Body of pancreas (tissue), 4 donors: Measurements from ENCODE around the gene SLC22A23. TPM values are rescaled to one million over a fixed set of nuclear protein-coding genes. Genes with fewer than 3 reads are reported as not detected.

Experiments
- ATAC-seq: fragments of 150-250 bp; one replicate; pipeline ENCODE4 v1.9.1; 2016
- DNase-seq, 4 donors: peaks; one replicate each; pipeline ENCODE4 v3.0.0-alpha.2; 2019
- H3K27ac ChIP-seq, 4 donors: fragments of 200-600 bp; sonication (generic); 1 replicate in 3 of 4; 2 replicates in 1 of 4; pipeline versions ENCODE4 v1.5.1 to v1.6.1; 2016 to 2019; ENCODE audit warnings: mild to moderate bottlenecking in 1 of 4, mixed read lengths in 1 of 4, moderate library complexity in 1 of 4
- H3K27me3 ChIP-seq, 2 donors: fragments of 200-600 bp; sonication (generic); one replicate each; pipeline ENCODE4 v1.6.0; 2016; ENCODE audit warnings: mild to moderate bottlenecking in 1 of 2
- H3K36me3 ChIP-seq, 2 donors: fragments of 200-600 bp; sonication (generic); replicated peaks in 1 of 2; 2 replicates each; pipeline ENCODE4 v1.5.1; 2016; ENCODE audit warnings: low read depth in 2 of 2; ENCODE audit not compliant: insufficient read depth in 1 of 2
- H3K4me1 ChIP-seq: fragments of 200-600 bp; sonication (generic); one replicate; pipeline ENCODE4 v1.6.0; 2016
- H3K4me3 ChIP-seq, 2 donors: fragments of 200-600 bp; sonication (generic); 1 replicate in 1 of 2; 2 replicates in 1 of 2; pipeline ENCODE4 v1.5.1; 2016 to 2019
- H3K9me3 ChIP-seq, 3 donors: fragments of 200-600 bp; sonication (generic); 1 replicate in 2 of 3; 2 replicates in 1 of 3; pipeline ENCODE4 v1.5.1; 2016
- CTCF ChIP-seq, 7 experiments: fragments of 450-650 bp in 4 of 7; fragments of 200-600 bp in 3 of 7; sonication (generic) in 3 of 7; IDR thresholded peaks; one replicate each; pipeline ENCODE4 v1.5.1; 2016 to 2019; ENCODE audit warnings: antibody characterized with exemption in 7 of 7
- POLR2A ChIP-seq, 3 donors: fragments of 450-650 bp; IDR thresholded peaks; one replicate each; pipeline ENCODE4 v1.6.1; 2016; ENCODE audit warnings: antibody characterized with exemption in 3 of 3, mild to moderate bottlenecking in 2 of 3
- WGBS, 2 donors: methylation state at CpG; one replicate each; pipeline ENCODE4 v1.1.5; 2017; 5-methylcytosine and 5-hydroxymethylcytosine counted together
- intact Hi-C: fragments of 100-400 bp; cut with DNase I; formaldehyde crosslinking; loops from one replicate; pipeline ENCODE4 v1.15.1; 2023
- total RNA-seq, 2 donors: library from RNA; depleted of rRNA; stranded (reverse); fragments of >200 nt; gene quantifications; one replicate each; pipeline ENCODE4 v1.1.0, GENCODE V29; 2016

SLC22A23 gene
- total RNA-seq, 2 donors from 2014 or later = 20.4 to 32.2 TPM

DNA sequence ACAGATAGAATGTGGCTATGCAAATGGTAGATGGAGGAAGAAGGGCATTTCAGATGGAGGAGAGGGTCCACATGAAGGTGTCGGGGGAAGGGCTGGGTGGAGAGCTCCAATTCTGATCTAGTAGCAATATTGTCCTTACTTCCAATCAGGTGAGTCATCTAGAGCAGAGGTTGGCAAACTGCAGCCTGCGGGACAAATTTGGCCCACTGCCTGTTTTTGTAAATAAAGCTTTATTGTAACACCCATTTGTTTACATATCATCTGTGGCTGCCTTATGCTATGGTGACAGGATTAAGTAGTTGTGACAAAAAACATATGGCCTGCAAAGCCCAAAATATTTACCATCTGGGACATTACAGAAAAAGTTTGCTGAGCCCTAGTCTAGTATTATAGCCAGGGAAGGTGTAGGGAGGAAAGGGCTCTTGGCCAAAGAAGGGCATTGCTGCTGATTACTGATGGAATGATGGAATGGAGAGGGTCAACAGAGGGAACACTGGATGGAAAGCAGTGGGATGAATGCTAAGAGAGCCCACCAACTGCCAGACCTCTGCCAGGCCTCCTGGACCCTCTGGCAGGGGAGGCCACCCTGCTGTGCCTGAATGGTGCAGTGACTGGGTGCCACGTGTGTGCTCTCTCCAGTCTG, 79.8 kb downstream of the SLC22A23 start:
- WGBS, 2 donors = 88 to 100% methylated on average over 2 to 3 of the region's 3 CpGs
- DNase-seq (no peak), ATAC-seq (no peak)
- Histone ChIP-seq H3K9me3 (no peaks in the 10 kb centered on the region), H3K27me3 (no peaks in the 10 kb centered on the region), H3K4me3 (no peak overlapping the region), H3K36me3 (no peaks in the 10 kb centered on the region), H3K4me1 (peaks cover 41% of the 10 kb centered on the region), H3K27ac (no peak overlapping the region)
- no peak for TF ChIP-seq CTCF (IDR thresholded peaks at IDR 0.05)
- TF ChIP-seq POLR2A (IDR thresholded peaks at IDR 0.05) = no peak
- intact Hi-C loops = no loop called here

DNA sequence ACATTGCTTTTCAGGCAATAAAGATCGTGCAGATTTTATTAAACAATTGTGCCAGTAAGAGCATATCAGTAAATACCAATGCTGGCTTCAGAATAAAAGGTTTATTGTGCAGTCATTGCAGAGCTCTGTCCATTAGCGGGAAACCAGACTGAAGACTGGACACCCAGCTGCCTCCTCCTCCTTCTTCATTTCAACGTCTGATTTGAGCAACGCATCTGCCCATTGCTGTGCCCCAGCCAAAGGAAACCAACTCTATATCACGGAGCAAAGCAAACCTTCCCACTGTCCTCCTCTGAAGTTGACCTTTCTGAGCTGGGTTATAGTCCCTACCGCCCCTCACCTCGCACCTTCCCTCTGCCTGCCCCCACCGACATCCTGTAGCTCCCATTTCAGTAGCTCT, 80.8 kb downstream of the SLC22A23 start:
- WGBS, 2 donors = 55 to 67% methylated on average over 8 of the region's 8 CpGs
- no peaks in the 10 kb centered on the region for H3K9me3 ChIP-seq

DNA sequence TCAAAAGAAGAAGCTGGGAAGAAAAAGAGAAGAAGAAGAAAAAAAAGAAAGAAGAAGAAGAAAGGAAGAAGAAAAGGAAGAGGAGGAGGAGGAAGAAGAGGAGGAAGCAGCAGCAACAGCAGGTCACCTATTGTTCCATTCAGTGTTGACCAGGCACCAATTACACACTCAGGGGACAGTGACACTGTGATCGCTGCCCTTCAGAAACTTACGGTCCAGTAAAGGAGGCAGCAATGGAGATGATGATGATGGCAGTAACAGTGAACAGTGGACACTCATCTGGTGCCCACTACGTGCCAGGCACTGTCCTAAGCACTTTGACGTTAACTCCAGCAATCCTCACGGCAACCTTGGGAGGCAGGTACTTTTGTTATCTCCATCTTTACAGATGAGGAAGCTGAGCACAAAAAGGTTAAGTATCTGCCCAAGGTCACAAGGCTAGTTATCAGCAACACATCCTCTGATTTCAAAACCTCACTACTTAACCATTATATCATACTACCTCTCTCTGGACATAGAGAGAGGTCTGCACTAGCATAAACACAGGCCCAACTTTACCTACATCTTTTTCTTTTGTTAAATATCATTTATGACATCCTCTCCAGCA, 83.2 kb downstream of the SLC22A23 start:
- H3K4me1 ChIP-seq = peaks cover 41% of the 10 kb centered on the region
- ATAC-seq = no peak
- TF ChIP-seq POLR2A (IDR thresholded peaks at IDR 0.05) (no peak), CTCF (IDR thresholded peaks at IDR 0.05) (no peak)

More for the DNA sequence above, 80.8 kb downstream of the SLC22A23 start:
- Histone ChIP-seq H3K27ac (no peak overlapping the region), H3K4me3 (no peak overlapping the region), H3K4me1 (peaks cover 41% of the 10 kb centered on the region), H3K36me3 (no peaks in the 10 kb centered on the region), H3K27me3 (no peaks in the 10 kb centered on the region)
- TF ChIP-seq POLR2A (IDR thresholded peaks at IDR 0.05) (no peak), CTCF (IDR thresholded peaks at IDR 0.05) (no peak)
- ATAC-seq = no peak
- intact Hi-C loops = no loop called here
- no peak for DNase-seq

DNA sequence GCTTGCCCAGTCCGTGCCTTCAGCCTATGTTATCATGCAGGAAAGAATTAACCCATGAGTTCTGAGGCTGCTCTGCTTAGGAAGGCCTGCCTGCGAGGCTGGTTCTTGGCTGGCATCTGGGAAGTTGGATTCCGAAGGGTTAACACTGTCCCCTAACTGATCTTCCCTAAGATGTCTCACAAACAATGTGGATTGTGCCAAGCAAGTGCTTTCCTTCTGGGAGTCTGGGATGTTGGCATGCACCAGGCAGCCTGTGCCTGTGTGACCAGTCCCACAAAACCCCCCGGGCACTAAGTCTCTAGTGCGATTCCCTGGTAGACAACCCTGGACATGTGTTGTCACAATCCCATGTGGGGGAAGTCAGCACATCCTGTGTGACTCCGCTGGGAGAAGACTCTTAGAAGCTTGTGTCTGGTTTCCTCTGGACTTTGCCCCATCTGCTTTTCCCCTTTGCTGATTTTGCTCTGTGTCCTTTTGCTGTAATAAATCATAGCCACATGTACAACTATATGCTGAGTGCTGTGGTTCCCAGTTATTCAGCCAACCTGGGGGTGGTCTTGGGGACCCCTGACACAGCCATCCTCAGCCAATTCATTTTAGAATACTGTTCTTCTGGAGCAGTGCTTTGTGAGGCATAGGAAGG, 83.8 kb downstream of the SLC22A23 start:
- H3K4me1 ChIP-seq = peaks cover 41% of the 10 kb centered on the region
- no peaks in the 10 kb centered on the region for H3K36me3 ChIP-seq
- ATAC-seq = no peak
- no peaks in the 10 kb centered on the region for H3K27me3 ChIP-seq
- TF ChIP-seq CTCF (IDR thresholded peaks at IDR 0.05) (no peak), POLR2A (IDR thresholded peaks at IDR 0.05) (no peak)
- H3K9me3 ChIP-seq = no peaks in the 10 kb centered on the region
- WGBS, 2 donors = 55 to 64% methylated on average over 5 to 6 of the region's 6 CpGs
- DNase-seq = no peak
- peak overlapping the region in 1 of 4 donors; percentile 36 for H3K27ac ChIP-seq
- no peak overlapping the region for H3K4me3 ChIP-seq
- intact Hi-C loops = no loop called here

More for the DNA sequence above, 83.2 kb downstream of the SLC22A23 start:
- Histone ChIP-seq H3K9me3 (no peaks in the 10 kb centered on the region), H3K4me3 (no peak overlapping the region), H3K27ac (peak overlapping the region in 1 of 4 donors; percentile 36), H3K27me3 (no peaks in the 10 kb centered on the region), H3K36me3 (no peaks in the 10 kb centered on the region)
- intact Hi-C loops = no loop called here
- WGBS, 2 donors = 78 to 83% methylated on average over 5 of the region's 5 CpGs
- DNase-seq = no peak
